GM18505 (cell line): Measurements from ENCODE around the gene ATOSB.
"Not testable (repeated sequence)": the region's sequence is repeated elsewhere in the genome, so short reads cannot be mapped to it uniquely, and the experiment has no call there.

Source experiments
- ATAC-seq: cut with Tn5 transposase; IDR thresholded peaks from one replicate; pipeline ENCODE4 v1.9.1; 2021; ENCODE audit not compliant: unreplicated experiment
- POLR2A ChIP-seq: IDR thresholded peaks from 4 replicates; pipeline ENCODE4 v1.6.1; 2011; ENCODE audit warnings: borderline replicate concordance; ENCODE audit not compliant: insufficient read depth, insufficient read length; ENCODE audit errors: extremely low read depth

Gene ATOSB

GRCh38 chr9:35115680-35116538 lies at the start of gene ATOSB:
ATOSB (minus strand) TSS chr9:35115862; CDS start chr9:35108274, 7,588 bp downstream.
- peak; percentile 52 for ATAC-seq
- TF ChIP-seq POLR2A, result peak; percentile 56

GRCh38 chr9:35164711-35165110 lies 49.0 kb upstream of the ATOSB start:
- ATAC-seq, result no peak
- no peak for TF ChIP-seq POLR2A

- ATAC-seq, result no peak
- no peak for TF ChIP-seq POLR2A
Measured at GRCh38 chr9:35163413-35163812, 47.8 kb upstream of the ATOSB start.

- TF ChIP-seq POLR2A, result no peak
Measured at GRCh38 chr9:35162605-35163315, 47.1 kb upstream of the ATOSB start.

GRCh38 chr9:35161713-35162604 lies 46.3 kb upstream of the ATOSB start, which contains the start of gene UNC13B:
UNC13B (plus strand) TSS chr9:35162009; CDS start chr9:35162284, 275 bp downstream.
- peak; percentile 64 for TF ChIP-seq POLR2A
- ATAC-seq, result peak; percentile 68

More at GRCh38 chr9:35162605-35163315, 47.1 kb upstream of the ATOSB start:
- ATAC-seq, result no peak

GRCh38 chr9:35158501-35159280 lies 43.0 kb upstream of the ATOSB start:
- TF ChIP-seq POLR2A, result no peak
- ATAC-seq, result no peak

GRCh38 chr9:35157836-35158235 lies 42.2 kb upstream of the ATOSB start:
- ATAC-seq, result not testable (repeated sequence)

- TF ChIP-seq POLR2A, result no peak
- ATAC-seq, result no peak
Measured at GRCh38 chr9:35156781-35157180, 41.1 kb upstream of the ATOSB start.

- ATAC-seq, result no peak
- TF ChIP-seq POLR2A, result no peak
Measured at GRCh38 chr9:35152926-35153325, 37.3 kb upstream of the ATOSB start.

GRCh38 chr9:35147941-35148563 lies 32.4 kb upstream of the ATOSB start:
- ATAC-seq, result not testable (repeated sequence)

GRCh38 chr9:35142037-35142436 lies 26.4 kb upstream of the ATOSB start:
- TF ChIP-seq POLR2A, result no peak
- no peak for ATAC-seq

GRCh38 chr9:35140093-35140492 lies 24.4 kb upstream of the ATOSB start:
- TF ChIP-seq POLR2A, result no peak
- no peak for ATAC-seq

GRCh38 chr9:35136866-35137265 lies 21.2 kb upstream of the ATOSB start:
- TF ChIP-seq POLR2A, result no peak
- ATAC-seq, result no peak

GRCh38 chr9:35135988-35136387 lies 20.3 kb upstream of the ATOSB start:
- no peak for ATAC-seq

More at GRCh38 chr9:35135988-35136387, 20.3 kb upstream of the ATOSB start:
- no peak for TF ChIP-seq POLR2A
